Central memory CD8-positive, alpha-beta T cell (primary cell): ENCODE results near the gene HIRA.

ENCODE experiments used
- ATAC-seq: fragments of 150-1000 bp; cut with Tn5 transposase; replicated peaks from 2 replicates; pipeline ENCODE4 v1.10.0; 2022; ENCODE audit warnings: mild to moderate bottlenecking, moderate FRiP score, moderate number of reproducible peaks; ENCODE audit not compliant: poor library complexity, severe bottlenecking; ENCODE audit errors: extremely low read depth
- DNase-seq, 2 donors: peaks; one replicate each; pipeline ENCODE4 v3.0.0; 2021; ENCODE audit warnings: low spot score in 2 of 2
- H3K27ac Mint-ChIP-seq: one replicate; pipeline ENCODE4 v1.8.0; 2022; ENCODE audit warnings: low read depth, mild to moderate bottlenecking, moderate library complexity, mixed read lengths
- H3K27me3 Mint-ChIP-seq: one replicate; pipeline ENCODE4 v1.8.0; 2022; ENCODE audit warnings: mixed read lengths
- H3K36me3 Mint-ChIP-seq: one replicate; pipeline ENCODE4 v1.8.0; 2022; ENCODE audit warnings: mild to moderate bottlenecking, moderate library complexity, mixed read lengths; ENCODE audit not compliant: insufficient read depth
- H3K4me1 Mint-ChIP-seq: one replicate; pipeline ENCODE4 v1.8.0; 2022; ENCODE audit warnings: mixed read lengths
- H3K4me3 Mint-ChIP-seq: one replicate; pipeline ENCODE4 v1.8.0; 2022; ENCODE audit warnings: mild to moderate bottlenecking, moderate library complexity, mixed read lengths
- H3K9me3 Mint-ChIP-seq: one replicate; pipeline ENCODE4 v1.8.0; 2022; ENCODE audit warnings: mixed read lengths

Gene HIRA

GRCh38 chr22:19457828-19458428 is 26.4 kb upstream of the HIRA start:
- no peaks in the 10 kb centered on the region for H3K9me3 Mint-ChIP-seq
- H3K36me3 Mint-ChIP-seq, result peaks cover 52% of the 10 kb centered on the region
- H3K4me1 Mint-ChIP-seq, result no peaks in the 10 kb centered on the region
- no peak overlapping the region for H3K4me3 Mint-ChIP-seq
- DNase-seq (no peak), ATAC-seq (no peak)
- no peaks in the 10 kb centered on the region for H3K27me3 Mint-ChIP-seq
- H3K27ac Mint-ChIP-seq, result peak overlapping the region; percentile 35

- no peaks in the 10 kb centered on the region for H3K4me1 Mint-ChIP-seq
- H3K9me3 Mint-ChIP-seq, result no peaks in the 10 kb centered on the region
- ATAC-seq (no peak), DNase-seq (no peak)
- peak overlapping the region; percentile 37 for H3K27ac Mint-ChIP-seq
- no peaks in the 10 kb centered on the region for H3K27me3 Mint-ChIP-seq
- no peak overlapping the region for H3K4me3 Mint-ChIP-seq
- peaks cover 54% of the 10 kb centered on the region for H3K36me3 Mint-ChIP-seq
These were observed 25.0 kb upstream of the HIRA start for GRCh38 chr22:19456541-19456940.

GRCh38 chr22:19455585-19456370 is 24.2 kb upstream of the HIRA start:
- no peak for ATAC-seq
- Mint-ChIP-seq H3K36me3 (peaks cover 54% of the 10 kb centered on the region), H3K4me1 (no peaks in the 10 kb centered on the region), H3K4me3 (no peak overlapping the region), H3K9me3 (no peaks in the 10 kb centered on the region), H3K27ac (peak overlapping the region; percentile 37), H3K27me3 (no peaks in the 10 kb centered on the region)
- DNase-seq, result no peak

- ATAC-seq (no peak), DNase-seq (no peak)
- no peaks in the 10 kb centered on the region for H3K9me3 Mint-ChIP-seq
- peaks cover 52% of the 10 kb centered on the region for H3K36me3 Mint-ChIP-seq
- H3K4me1 Mint-ChIP-seq, result no peaks in the 10 kb centered on the region
- H3K27ac Mint-ChIP-seq, result no peak overlapping the region
- no peak overlapping the region for H3K4me3 Mint-ChIP-seq
- no peaks in the 10 kb centered on the region for H3K27me3 Mint-ChIP-seq
These were observed 23.5 kb upstream of the HIRA start for GRCh38 chr22:19455033-19455432.

GRCh38 chr22:19454156-19454555 is 22.6 kb upstream of the HIRA start:
- DNase-seq (no peak), ATAC-seq (no peak)
- Mint-ChIP-seq H3K27ac (no peak overlapping the region), H3K4me3 (no peak overlapping the region), H3K36me3 (peaks cover 48% of the 10 kb centered on the region), H3K9me3 (no peaks in the 10 kb centered on the region), H3K4me1 (no peaks in the 10 kb centered on the region), H3K27me3 (no peaks in the 10 kb centered on the region)

GRCh38 chr22:19453718-19454117 is 22.2 kb upstream of the HIRA start:
- no peak for ATAC-seq
- Mint-ChIP-seq H3K27me3 (no peaks in the 10 kb centered on the region), H3K4me1 (no peaks in the 10 kb centered on the region), H3K27ac (no peak overlapping the region), H3K36me3 (peaks cover 49% of the 10 kb centered on the region), H3K9me3 (no peaks in the 10 kb centered on the region), H3K4me3 (no peak overlapping the region)
- DNase-seq, result no peak

GRCh38 chr22:19451570-19451969 is 20.0 kb upstream of the HIRA start:
- Mint-ChIP-seq H3K9me3 (no peaks in the 10 kb centered on the region), H3K36me3 (peaks cover 49% of the 10 kb centered on the region), H3K27ac (peak overlapping the region; percentile 8), H3K27me3 (no peaks in the 10 kb centered on the region), H3K4me1 (peaks cover 12% of the 10 kb centered on the region), H3K4me3 (no peak overlapping the region)
- DNase-seq (no peak), ATAC-seq (no peak)

- H3K4me1 Mint-ChIP-seq, result peaks cover 20% of the 10 kb centered on the region
- no peak for DNase-seq
- no peak overlapping the region for H3K4me3 Mint-ChIP-seq
- H3K36me3 Mint-ChIP-seq, result peaks cover 43% of the 10 kb centered on the region
- no peaks in the 10 kb centered on the region for H3K27me3 Mint-ChIP-seq
- no peaks in the 10 kb centered on the region for H3K9me3 Mint-ChIP-seq
- H3K27ac Mint-ChIP-seq, result no peak overlapping the region
- ATAC-seq, result no peak
These were observed 19.0 kb upstream of the HIRA start for GRCh38 chr22:19450363-19451175.

- Mint-ChIP-seq H3K4me1 (peaks cover 32% of the 10 kb centered on the region), H3K9me3 (no peaks in the 10 kb centered on the region), H3K36me3 (peaks cover 39% of the 10 kb centered on the region), H3K4me3 (no peak overlapping the region), H3K27me3 (no peaks in the 10 kb centered on the region), H3K27ac (no peak overlapping the region)
- ATAC-seq (no peak), DNase-seq (no peak)
These were observed 17.9 kb upstream of the HIRA start for GRCh38 chr22:19449422-19449767.

GRCh38 chr22:19448739-19449421 is 17.3 kb upstream of the HIRA start:
- peaks cover 35% of the 10 kb centered on the region for H3K36me3 Mint-ChIP-seq
- H3K27ac Mint-ChIP-seq, result no peak overlapping the region
- peak overlapping the region; percentile 82 for H3K4me3 Mint-ChIP-seq
- peaks cover 35% of the 10 kb centered on the region for H3K4me1 Mint-ChIP-seq
- no peak for DNase-seq
- H3K27me3 Mint-ChIP-seq, result no peaks in the 10 kb centered on the region
- H3K9me3 Mint-ChIP-seq, result no peaks in the 10 kb centered on the region
- no peak for ATAC-seq

GRCh38 chr22:19448076-19448607 is 16.6 kb upstream of the HIRA start:
- no peaks in the 10 kb centered on the region for H3K9me3 Mint-ChIP-seq
- H3K36me3 Mint-ChIP-seq, result peaks cover 34% of the 10 kb centered on the region
- H3K27ac Mint-ChIP-seq, result peak overlapping the region; percentile 83
- H3K4me3 Mint-ChIP-seq, result peak overlapping the region; percentile 82
- no peak for DNase-seq
- peaks cover 40% of the 10 kb centered on the region for H3K4me1 Mint-ChIP-seq
- ATAC-seq, result peak; percentile 29
- H3K27me3 Mint-ChIP-seq, result no peaks in the 10 kb centered on the region

- DNase-seq (peak; percentile 79 to 84), ATAC-seq (peak; percentile 93)
- peaks cover 42% of the 10 kb centered on the region for H3K4me1 Mint-ChIP-seq
- no peaks in the 10 kb centered on the region for H3K27me3 Mint-ChIP-seq
- peak within 1 kb of the TSS; percentile 83 for H3K27ac Mint-ChIP-seq
- H3K4me3 Mint-ChIP-seq, result peak within 1 kb of the TSS; percentile 82
- no peaks in the 10 kb centered on the region for H3K9me3 Mint-ChIP-seq
- peaks cover 32% of the 10 kb centered on the region for H3K36me3 Mint-ChIP-seq
These were observed 16.0 kb upstream of the HIRA start, which contains the start of gene C22orf39 for GRCh38 chr22:19447330-19448075. TSS of gene C22orf39 (minus strand) at chr22:19447711. CDS start at chr22:19447688, 23 bp downstream.
